ENCODE data around the gene SCAMP1.

SCAMP1 gene

DNA sequence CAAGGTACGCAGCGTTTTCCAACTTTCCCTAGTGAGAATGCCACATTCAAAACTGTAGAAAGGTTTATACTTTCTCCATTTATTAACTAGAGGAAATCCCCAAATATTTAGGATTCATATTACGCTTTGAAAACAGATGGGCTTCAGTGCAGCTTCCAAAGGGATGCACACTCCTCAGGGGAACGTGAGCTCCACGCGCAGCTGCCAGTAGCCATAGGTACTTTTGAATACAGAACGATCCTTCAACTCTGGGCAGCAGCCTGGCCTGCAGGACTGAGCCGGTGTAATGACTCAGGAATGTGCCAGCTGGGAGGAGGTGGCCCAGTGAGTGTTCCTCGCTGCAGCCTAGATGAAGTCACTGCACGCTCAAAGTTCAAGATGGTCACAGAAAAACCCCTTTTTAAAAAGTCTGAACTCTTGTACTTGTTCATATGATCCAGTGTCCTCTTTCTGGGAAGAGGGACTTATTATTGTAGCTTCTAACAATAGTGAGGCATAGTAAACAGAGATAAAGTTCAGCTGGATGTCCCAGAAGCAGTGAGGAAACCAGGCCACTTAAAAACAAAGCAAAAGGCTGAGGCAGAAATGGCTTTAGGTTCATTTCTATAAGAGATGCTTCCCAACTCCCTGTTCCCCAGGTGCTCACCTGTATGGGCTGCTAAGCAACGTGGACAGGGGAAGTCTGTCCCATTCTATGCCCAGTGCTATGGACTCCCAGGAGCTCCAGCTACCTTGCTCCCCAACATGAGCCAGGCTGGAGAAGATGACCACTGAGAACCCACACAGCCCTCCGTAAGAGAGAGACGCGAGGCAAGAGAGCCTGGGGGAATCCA is 158.2 kb downstream of the SCAMP1 start:
- TF ChIP-seq, protein P1, sequence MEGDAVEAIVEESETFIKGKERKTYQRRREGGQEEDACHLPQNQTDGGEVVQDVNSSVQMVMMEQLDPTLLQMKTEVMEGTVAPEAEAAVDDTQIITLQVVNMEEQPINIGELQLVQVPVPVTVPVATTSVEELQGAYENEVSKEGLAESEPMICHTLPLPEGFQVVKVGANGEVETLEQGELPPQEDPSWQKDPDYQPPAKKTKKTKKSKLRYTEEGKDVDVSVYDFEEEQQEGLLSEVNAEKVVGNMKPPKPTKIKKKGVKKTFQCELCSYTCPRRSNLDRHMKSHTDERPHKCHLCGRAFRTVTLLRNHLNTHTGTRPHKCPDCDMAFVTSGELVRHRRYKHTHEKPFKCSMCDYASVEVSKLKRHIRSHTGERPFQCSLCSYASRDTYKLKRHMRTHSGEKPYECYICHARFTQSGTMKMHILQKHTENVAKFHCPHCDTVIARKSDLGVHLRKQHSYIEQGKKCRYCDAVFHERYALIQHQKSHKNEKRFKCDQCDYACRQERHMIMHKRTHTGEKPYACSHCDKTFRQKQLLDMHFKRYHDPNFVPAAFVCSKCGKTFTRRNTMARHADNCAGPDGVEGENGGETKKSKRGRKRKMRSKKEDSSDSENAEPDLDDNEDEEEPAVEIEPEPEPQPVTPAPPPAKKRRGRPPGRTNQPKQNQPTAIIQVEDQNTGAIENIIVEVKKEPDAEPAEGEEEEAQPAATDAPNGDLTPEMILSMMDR (IDR thresholded peaks at IDR 0.05; ENCODE audit: insufficient read depth, low read depth, low read length, missing control alignments): no peak
- no peak for DNase-seq (ENCODE audit: low read depth)
- no peak overlapping the region for H3K4me3 ChIP-seq (ENCODE audit: low read depth, low read length)

- DNase-seq (ENCODE audit: low read depth): peak; percentile 15
- no peak overlapping the region for H3K4me3 ChIP-seq (ENCODE audit: low read depth, low read length)
- TF ChIP-seq, protein P1 (IDR thresholded peaks at IDR 0.05; ENCODE audit: insufficient read depth, low read depth, low read length, missing control alignments): no peak
Measured at GRCh38 chr5:78519198-78519941, 159.0 kb downstream of the SCAMP1 start.

DNA sequence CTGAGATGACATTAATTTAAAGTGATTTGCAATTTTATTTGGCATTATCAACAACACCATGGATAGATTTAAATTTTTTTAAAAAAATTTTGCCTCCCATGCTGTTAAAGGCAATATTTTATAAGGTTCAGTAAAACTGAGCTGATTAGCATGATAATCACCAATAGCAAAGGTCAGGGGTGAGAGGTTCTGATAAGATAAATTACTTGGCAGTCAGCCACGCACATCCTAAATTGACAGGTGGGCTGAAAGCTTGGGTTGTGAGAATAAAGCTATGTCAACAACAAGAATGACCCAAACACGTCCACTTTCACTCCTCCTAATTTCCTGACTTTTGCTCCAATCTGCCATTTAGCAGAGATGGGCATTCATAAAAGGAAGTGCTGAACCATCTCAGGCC is 161.0 kb downstream of the SCAMP1 start:
- no peak overlapping the region for H3K4me3 ChIP-seq (ENCODE audit: low read depth, low read length)
- no peak for DNase-seq (ENCODE audit: low read depth)
- TF ChIP-seq, protein P1 (IDR thresholded peaks at IDR 0.05; ENCODE audit: insufficient read depth, low read depth, low read length, missing control alignments): no peak

DNA sequence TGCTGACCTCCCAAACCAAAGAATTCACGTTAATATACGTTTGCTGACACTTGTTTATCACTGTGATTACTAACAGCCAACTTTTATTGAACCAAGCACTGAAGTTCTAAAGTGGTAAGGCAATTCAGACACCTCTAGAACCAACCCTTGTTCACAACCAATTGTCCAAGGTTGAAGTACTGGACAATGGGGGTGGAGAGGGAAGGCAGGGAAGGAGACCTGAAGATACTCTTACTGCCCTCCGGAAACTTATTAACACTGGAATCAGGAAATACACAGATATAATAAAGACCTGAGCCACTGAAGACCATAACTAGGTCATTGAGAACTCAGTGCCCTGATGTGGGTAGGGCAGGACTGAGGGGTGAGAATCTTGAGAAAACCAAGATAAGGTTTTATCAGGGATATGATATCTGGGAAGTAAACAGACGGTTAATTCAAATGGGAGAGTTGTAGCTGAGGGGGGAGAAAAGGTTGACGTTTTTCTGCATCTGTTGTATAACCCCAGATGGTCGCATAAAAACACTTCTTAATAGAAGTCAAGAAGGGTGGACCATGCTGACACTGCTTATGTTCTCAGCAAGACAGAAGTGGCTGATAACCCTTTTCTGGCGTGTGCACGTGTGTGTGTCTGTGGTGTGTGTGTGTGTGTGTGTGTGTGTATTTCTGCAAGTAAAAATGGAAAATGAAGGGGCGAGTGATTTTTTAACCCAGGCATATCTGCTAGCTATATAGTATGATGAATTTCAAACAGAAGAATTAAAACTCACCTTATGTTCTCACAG is 162.3 kb downstream of the SCAMP1 start:
- TF ChIP-seq, protein P1 (IDR thresholded peaks at IDR 0.05; ENCODE audit: insufficient read depth, low read depth, low read length, missing control alignments): no peak
- no peak overlapping the region for H3K4me3 ChIP-seq (ENCODE audit: low read depth, low read length)

GRCh38 chr5:78523314-78524193 is 163.1 kb downstream of the SCAMP1 start:
- no peak for DNase-seq (ENCODE audit: low read depth)
- TF ChIP-seq, protein P1 (IDR thresholded peaks at IDR 0.05; ENCODE audit: insufficient read depth, low read depth, low read length, missing control alignments): no peak
- H3K4me3 ChIP-seq (ENCODE audit: low read depth, low read length): no peak overlapping the region

More for the DNA sequence above, 162.3 kb downstream of the SCAMP1 start:
- no peak for DNase-seq (ENCODE audit: low read depth)

DNA sequence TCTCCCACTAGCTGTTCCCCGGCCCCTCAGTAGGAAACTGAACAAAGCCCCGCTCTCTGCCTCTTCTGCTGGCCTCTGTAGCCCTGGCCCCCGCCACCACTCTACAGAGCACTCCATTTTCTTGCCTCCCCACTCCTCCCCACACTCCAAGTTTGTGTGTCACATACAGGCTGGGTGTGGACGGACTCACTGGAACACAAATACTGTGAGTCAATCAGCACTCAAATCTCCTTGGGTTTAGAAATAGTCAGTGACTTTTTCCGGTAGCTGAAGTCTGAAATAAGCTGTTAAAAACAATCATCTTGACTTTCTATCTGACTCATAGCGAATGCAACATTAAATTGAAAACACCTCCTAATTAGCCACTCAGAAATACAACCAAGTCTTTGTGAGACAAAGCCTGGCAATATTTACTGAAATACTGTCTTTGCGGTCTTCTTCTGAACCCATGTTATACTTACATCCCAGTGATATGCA is 165.7 kb downstream of the SCAMP1 start:
- peak; percentile 62 for DNase-seq (ENCODE audit: low read depth)
- no peak overlapping the region for H3K4me3 ChIP-seq (ENCODE audit: low read depth, low read length)
- TF ChIP-seq, protein P1 (IDR thresholded peaks at IDR 0.05; ENCODE audit: insufficient read depth, low read depth, low read length, missing control alignments): no peak
